Right lobe of liver (tissue), 4 donors: ENCODE results near the gene DLGAP5.

Experiments
- POLR2A ChIP-seq: fragments of 450-650 bp; IDR thresholded peaks from one replicate; pipeline ENCODE4 v1.6.1; 2017; ENCODE audit warnings: antibody characterized with exemption, mild to moderate bottlenecking
- TF ChIP-seq, protein P1 (sequence below), 4 donors: fragments of 200-600 bp in 3 of 4; fragments of 450-650 bp in 1 of 4; IDR thresholded peaks; one replicate each; pipeline versions ENCODE4 v1.5.1 to v1.8.0; 2016 to 2022; ENCODE audit warnings: antibody characterized with exemption in 4 of 4, mild to moderate bottlenecking in 2 of 4
- donor health status: DM: no; HTN: no; CAD: no.
- donor health status: DM: no; HTN: no; CAD: no.
- donor health status: DM: no; HTN: yes; CAD: no.

DNA sequence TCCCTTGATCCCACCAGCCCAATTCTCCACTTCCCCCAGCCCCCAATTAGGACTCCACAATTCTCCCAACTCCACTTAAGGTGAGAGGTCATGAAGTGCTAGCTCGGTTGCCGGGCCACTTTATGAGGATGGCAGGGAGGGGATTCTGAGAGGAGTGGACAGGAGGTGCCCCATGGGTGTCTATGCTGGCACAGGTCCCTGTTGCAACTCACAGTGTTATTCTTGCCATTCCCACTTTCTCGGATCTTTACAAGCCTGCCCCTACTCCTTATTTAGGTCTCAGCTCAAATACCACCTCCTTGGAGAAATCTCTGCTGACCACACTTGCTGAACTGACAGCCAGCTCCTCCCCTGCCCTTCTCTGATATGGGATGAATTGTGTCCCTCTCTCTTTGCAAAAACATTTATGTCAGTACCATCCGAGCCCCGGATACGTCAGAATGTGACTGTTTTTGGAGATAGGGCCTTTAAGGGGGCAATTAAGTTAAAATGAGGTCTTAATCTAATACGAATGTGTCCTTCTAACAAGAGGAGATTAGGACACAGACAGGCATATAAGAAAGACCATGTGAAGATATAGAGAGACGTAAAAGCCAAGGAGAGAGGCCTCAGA is 66.5 kb downstream of the DLGAP5 start:
- no peak for TF ChIP-seq POLR2A
- TF ChIP-seq, protein P1, sequence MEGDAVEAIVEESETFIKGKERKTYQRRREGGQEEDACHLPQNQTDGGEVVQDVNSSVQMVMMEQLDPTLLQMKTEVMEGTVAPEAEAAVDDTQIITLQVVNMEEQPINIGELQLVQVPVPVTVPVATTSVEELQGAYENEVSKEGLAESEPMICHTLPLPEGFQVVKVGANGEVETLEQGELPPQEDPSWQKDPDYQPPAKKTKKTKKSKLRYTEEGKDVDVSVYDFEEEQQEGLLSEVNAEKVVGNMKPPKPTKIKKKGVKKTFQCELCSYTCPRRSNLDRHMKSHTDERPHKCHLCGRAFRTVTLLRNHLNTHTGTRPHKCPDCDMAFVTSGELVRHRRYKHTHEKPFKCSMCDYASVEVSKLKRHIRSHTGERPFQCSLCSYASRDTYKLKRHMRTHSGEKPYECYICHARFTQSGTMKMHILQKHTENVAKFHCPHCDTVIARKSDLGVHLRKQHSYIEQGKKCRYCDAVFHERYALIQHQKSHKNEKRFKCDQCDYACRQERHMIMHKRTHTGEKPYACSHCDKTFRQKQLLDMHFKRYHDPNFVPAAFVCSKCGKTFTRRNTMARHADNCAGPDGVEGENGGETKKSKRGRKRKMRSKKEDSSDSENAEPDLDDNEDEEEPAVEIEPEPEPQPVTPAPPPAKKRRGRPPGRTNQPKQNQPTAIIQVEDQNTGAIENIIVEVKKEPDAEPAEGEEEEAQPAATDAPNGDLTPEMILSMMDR (IDR thresholded peaks at IDR 0.05): no peak
